ENCODE data around the gene TSC22D2.

The TSC22D2 gene

DNA sequence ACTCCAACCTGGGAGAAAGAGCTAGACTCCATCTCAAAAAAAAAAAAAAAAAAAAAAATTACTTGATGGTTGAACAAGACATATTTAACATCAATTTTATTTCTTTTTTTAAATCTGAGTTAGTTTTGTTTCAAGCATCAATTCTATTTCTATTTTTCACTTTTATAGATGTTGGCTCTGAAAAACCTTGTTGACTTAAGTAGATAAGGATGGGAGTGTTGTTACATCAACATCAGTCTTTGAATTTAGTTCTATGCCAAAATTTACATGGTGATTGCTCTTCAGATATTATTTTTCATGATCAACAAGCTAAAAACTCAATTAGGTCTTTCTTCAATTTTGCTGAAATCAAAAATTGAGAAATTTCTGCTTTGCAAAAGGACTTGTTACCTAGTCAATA is 71.3 kb downstream of the TSC22D2 start:
- no peak for DNase-seq (ENCODE audit: low read depth)
- no peak for TF ChIP-seq CTCF (IDR thresholded peaks at IDR 0.05; ENCODE audit: low read length, missing control alignments)
- H3K4me3 ChIP-seq (replicated peaks; ENCODE audit: low read depth, low read length) = no peak overlapping the region

DNA sequence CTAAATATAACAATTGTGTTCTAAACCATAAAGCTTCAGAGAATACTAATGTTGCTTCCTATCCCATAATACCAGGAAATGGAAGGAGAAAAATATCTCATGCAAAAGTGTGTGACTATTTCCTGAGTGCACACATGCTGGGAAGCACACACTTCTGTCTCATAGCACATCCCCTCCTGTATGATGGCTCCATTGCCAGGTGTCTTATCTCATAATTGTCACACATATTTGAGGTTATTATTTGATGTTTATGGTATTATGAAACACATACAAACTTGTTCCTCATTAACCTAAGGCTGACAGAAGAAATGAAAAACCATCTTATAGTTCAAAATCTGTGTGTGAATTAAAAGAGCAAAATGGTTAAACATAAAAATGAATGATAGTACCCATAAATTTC is 72.8 kb downstream of the TSC22D2 start:
- no peak overlapping the region for H3K4me3 ChIP-seq (replicated peaks; ENCODE audit: low read depth, low read length)
- TF ChIP-seq CTCF (IDR thresholded peaks at IDR 0.05; ENCODE audit: low read length, missing control alignments) = no peak
- no peak for DNase-seq (ENCODE audit: low read depth)

- no peak overlapping the region for H3K4me3 ChIP-seq (replicated peaks; ENCODE audit: low read depth, low read length)
- no peak for TF ChIP-seq CTCF (IDR thresholded peaks at IDR 0.05; ENCODE audit: low read length, missing control alignments)
- no peak for DNase-seq (ENCODE audit: low read depth)
Measured at GRCh38 chr3:150483226-150483625, 75.1 kb downstream of the TSC22D2 start.

DNA sequence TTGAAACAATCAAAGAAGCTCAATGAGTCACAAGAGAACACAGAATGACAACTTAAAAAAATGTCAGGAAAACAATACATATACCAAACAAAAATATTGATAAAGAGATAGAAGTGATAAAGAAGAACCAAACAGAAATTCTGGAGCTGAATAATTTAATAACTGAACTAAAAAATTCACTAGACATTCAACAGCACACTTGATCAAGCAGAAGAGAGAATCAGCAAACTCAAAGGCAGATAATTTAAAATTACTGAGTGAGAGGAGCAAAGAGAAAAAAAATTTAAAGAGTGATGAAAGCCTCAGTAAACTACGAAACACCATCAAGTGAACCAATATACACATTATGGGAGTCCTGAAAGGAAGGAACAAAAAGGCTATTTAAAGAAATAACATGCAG is 76.3 kb downstream of the TSC22D2 start:
- H3K4me3 ChIP-seq (replicated peaks; ENCODE audit: low read depth, low read length) = no peak overlapping the region
- no peak for DNase-seq (ENCODE audit: low read depth)
- no peak for TF ChIP-seq CTCF (IDR thresholded peaks at IDR 0.05; ENCODE audit: low read length, missing control alignments)

DNA sequence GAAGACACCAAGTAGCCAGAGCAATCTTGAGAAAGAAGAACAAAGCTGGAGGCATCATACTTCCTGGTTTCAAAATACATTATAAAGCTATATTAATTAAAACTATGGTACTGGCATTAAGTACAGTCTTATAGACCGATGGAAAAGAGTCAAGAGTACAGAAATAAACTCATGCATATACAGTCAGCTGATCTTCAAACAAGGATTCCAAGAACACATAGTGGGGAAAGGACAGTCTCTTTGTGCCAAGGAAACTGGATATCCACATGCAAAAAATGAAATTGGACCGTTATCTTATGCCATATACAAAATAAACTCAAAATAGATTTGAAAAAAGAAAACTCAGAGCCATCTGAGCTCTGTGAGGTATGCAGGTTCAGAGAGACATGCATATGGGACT is 80.8 kb downstream of the TSC22D2 start:
- DNase-seq (ENCODE audit: low read depth) = no peak
- no peak overlapping the region for H3K4me3 ChIP-seq (replicated peaks; ENCODE audit: low read depth, low read length)
- TF ChIP-seq CTCF (IDR thresholded peaks at IDR 0.05; ENCODE audit: low read length, missing control alignments) = no peak

DNA sequence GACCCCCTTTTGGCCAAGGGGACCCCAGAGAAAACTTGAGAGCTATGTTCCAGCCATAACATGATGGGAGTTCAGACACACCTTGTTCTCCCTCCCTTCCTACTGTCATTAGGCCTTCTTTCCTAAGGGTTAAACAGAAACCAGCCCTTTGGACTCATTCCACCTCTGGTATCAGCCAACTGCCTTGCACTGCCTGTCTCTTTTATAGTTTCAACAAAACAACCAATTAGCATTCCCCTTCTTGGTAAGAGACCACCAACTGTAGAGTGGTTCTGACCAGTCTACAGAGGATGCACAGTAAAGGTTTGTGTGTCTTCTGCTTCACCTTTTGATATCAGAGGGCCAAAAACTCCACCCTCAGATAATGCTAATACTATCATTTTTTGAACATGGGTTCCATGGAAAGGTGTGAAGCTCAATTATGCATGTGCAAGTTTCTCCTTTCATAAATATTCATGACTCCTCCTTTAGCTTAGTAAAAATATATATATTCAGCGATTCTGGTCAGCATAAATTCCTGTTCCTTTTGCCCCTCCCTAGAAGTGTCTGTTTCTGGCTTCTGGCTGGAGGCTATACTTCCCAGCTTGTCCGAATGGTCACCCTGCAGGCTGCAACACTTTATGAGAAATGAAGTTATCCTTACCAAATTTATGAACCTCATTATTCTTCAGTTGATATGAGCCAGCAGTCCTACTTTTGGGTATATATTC is 82.3 kb downstream of the TSC22D2 start:
- TF ChIP-seq CTCF (IDR thresholded peaks at IDR 0.05; ENCODE audit: low read length, missing control alignments) = no peak
- no peak overlapping the region for H3K4me3 ChIP-seq (replicated peaks; ENCODE audit: low read depth, low read length)
- DNase-seq (ENCODE audit: low read depth) = no peak

- H3K4me3 ChIP-seq (replicated peaks; ENCODE audit: low read depth, low read length) = no peak overlapping the region
- no peak for DNase-seq (ENCODE audit: low read depth)
- no peak for TF ChIP-seq CTCF (IDR thresholded peaks at IDR 0.05; ENCODE audit: low read length, missing control alignments)
Measured at GRCh38 chr3:150494411-150494977, 86.4 kb downstream of the TSC22D2 start.
